Tibial artery (tissue), 4 donors: ENCODE results near the gene PTPRR.

Source experiments
- DNase-seq, 2 donors: peaks; one replicate each; pipeline ENCODE4 v3.0.0-alpha.2; 2019
- H3K27ac ChIP-seq, 2 donors: fragments of 200-600 bp; sonication (generic) in 1 of 2; 1 replicate in 1 of 2; 2 replicates in 1 of 2; pipeline ENCODE4 v1.5.1; 2018 to 2019; ENCODE audit warnings: mild to moderate bottlenecking in 1 of 2
- H3K27me3 ChIP-seq, 2 donors: fragments of 200-600 bp; sonication (generic) in 1 of 2; one replicate each; pipeline versions ENCODE4 v1.5.1 to v1.6.0; 2016 to 2019
- H3K36me3 ChIP-seq, 3 donors: fragments of 200-600 bp; sonication (generic) in 2 of 3; one replicate each; pipeline ENCODE4 v1.5.1; 2016 to 2019; ENCODE audit warnings: mild to moderate bottlenecking in 2 of 3
- H3K4me1 ChIP-seq, 4 donors: fragments of 200-600 bp; sonication (generic) in 2 of 4; 1 replicate in 3 of 4; 2 replicates in 1 of 4; pipeline ENCODE4 v1.5.1; 2016 to 2019
- H3K4me3 ChIP-seq, 2 donors: fragments of 200-600 bp; sonication (generic) in 1 of 2; 1 replicate in 1 of 2; 2 replicates in 1 of 2; pipeline ENCODE4 v1.5.1; 2018 to 2019; ENCODE audit warnings: mild to moderate bottlenecking in 2 of 2
- H3K9me3 ChIP-seq, 3 donors: fragments of 200-600 bp; sonication (generic) in 1 of 3; one replicate each; pipeline ENCODE4 v1.5.1; 2016 to 2019
- intact Hi-C: fragments of 100-400 bp; cut with DNase I; formaldehyde crosslinking; loops from one replicate; pipeline ENCODE4 v1.15.0; 2023; ENCODE audit warnings: low total_unique reads
- TF ChIP-seq, protein P1 (sequence below), 2 experiments: fragments of 200-600 bp in 1 of 2; fragments of 450-650 bp in 1 of 2; IDR thresholded peaks; one replicate each; pipeline ENCODE4 v1.5.1; 2017 to 2019; ENCODE audit warnings: antibody characterized with exemption in 2 of 2, mild to moderate bottlenecking in 1 of 2, moderate library complexity in 1 of 2

Gene PTPRR

DNA sequence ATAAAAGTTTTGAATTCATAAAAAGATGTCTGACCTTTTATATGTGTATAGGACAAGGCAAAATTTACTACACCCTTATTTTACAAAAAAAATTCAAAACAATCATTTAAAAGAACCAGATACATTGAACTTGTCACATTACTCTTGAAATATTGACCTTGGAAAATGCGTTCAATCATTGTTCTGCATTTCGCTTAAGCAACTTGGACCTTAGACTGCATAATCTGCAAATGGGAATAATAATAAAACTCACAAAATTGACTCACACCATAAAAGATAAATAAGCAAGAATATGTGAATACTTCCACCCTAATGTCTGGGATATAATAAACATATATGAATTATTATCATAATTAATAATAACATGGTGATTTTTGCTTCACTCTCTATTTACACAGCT is 213.9 kb downstream of the PTPRR start:
- no peaks in the 10 kb centered on the region for H3K27me3 ChIP-seq
- no peak overlapping the region for H3K27ac ChIP-seq
- no peaks in the 10 kb centered on the region for H3K9me3 ChIP-seq
- no peaks in the 10 kb centered on the region for H3K4me1 ChIP-seq
- no peak overlapping the region for H3K4me3 ChIP-seq
- TF ChIP-seq, protein P1, sequence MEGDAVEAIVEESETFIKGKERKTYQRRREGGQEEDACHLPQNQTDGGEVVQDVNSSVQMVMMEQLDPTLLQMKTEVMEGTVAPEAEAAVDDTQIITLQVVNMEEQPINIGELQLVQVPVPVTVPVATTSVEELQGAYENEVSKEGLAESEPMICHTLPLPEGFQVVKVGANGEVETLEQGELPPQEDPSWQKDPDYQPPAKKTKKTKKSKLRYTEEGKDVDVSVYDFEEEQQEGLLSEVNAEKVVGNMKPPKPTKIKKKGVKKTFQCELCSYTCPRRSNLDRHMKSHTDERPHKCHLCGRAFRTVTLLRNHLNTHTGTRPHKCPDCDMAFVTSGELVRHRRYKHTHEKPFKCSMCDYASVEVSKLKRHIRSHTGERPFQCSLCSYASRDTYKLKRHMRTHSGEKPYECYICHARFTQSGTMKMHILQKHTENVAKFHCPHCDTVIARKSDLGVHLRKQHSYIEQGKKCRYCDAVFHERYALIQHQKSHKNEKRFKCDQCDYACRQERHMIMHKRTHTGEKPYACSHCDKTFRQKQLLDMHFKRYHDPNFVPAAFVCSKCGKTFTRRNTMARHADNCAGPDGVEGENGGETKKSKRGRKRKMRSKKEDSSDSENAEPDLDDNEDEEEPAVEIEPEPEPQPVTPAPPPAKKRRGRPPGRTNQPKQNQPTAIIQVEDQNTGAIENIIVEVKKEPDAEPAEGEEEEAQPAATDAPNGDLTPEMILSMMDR (IDR thresholded peaks at IDR 0.05) = no peak
- intact Hi-C loops = no loop called here
- no peak for DNase-seq
- no peaks in the 10 kb centered on the region for H3K36me3 ChIP-seq

- TF ChIP-seq, protein P1 (IDR thresholded peaks at IDR 0.05) = no peak
- no peak overlapping the region for H3K4me3 ChIP-seq
- intact Hi-C loops = no loop called here
- no peak for DNase-seq
- no peaks in the 10 kb centered on the region for H3K27me3 ChIP-seq
- no peaks in the 10 kb centered on the region for H3K36me3 ChIP-seq
- H3K9me3 ChIP-seq = no peaks in the 10 kb centered on the region
- H3K27ac ChIP-seq = no peak overlapping the region
- H3K4me1 ChIP-seq = no peaks in the 10 kb centered on the region
Observed at GRCh38 chr12:70698345-70698744, 222.2 kb downstream of the PTPRR start.

- intact Hi-C loops = no loop called here
- Histone ChIP-seq H3K27ac (no peak overlapping the region), H3K36me3 (no peaks in the 10 kb centered on the region), H3K4me1 (no peaks in the 10 kb centered on the region), H3K4me3 (no peak overlapping the region), H3K27me3 (no peaks in the 10 kb centered on the region), H3K9me3 (no peaks in the 10 kb centered on the region)
- TF ChIP-seq, protein P1 (IDR thresholded peaks at IDR 0.05) = no peak
- DNase-seq = no peak
Observed at GRCh38 chr12:70695361-70696023, 225.0 kb downstream of the PTPRR start.

GRCh38 chr12:70692681-70693288 is 227.8 kb downstream of the PTPRR start:
- no peak for DNase-seq
- H3K4me3 ChIP-seq = no peak overlapping the region
- no peaks in the 10 kb centered on the region for H3K4me1 ChIP-seq
- H3K27ac ChIP-seq = no peak overlapping the region
- H3K9me3 ChIP-seq = no peaks in the 10 kb centered on the region
- H3K27me3 ChIP-seq = no peaks in the 10 kb centered on the region
- H3K36me3 ChIP-seq = no peaks in the 10 kb centered on the region
- intact Hi-C loops = no loop called here
- TF ChIP-seq, protein P1 (IDR thresholded peaks at IDR 0.05) = peak; percentile 29 to 35

DNA sequence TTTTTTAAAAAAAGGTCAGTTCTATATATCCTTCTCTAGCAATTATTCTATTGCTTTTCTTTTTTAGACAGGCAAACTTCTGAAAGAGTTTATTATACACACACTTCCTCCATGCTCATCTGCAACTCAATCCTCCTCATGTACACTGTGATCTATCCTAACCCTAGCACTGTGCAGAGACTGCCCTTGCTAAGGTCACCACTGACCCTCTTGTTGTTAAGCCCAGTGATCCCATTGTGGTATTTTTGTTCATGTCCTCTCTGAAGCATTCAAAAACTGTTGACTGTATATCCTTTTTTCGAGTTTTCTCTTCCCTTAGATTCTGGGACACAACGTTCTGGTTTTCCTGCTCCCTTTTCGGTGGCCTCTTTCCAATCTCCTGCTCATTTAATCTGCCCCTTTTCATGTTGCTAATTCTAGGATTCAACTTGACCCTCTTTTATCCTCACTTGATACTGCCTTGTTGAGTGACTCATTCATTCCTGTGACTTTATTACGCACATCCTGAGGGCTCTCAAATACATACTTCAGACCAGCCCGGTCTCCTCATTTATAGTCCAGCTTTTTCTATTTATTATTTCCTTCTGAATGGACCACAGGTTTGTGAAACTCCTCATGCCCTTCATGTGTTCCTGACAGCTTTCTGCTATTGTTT is 229.4 kb downstream of the PTPRR start:
- H3K36me3 ChIP-seq = no peaks in the 10 kb centered on the region
- no peak overlapping the region for H3K4me3 ChIP-seq
- intact Hi-C loops = no loop called here
- no peaks in the 10 kb centered on the region for H3K9me3 ChIP-seq
- no peaks in the 10 kb centered on the region for H3K4me1 ChIP-seq
- no peak for DNase-seq
- TF ChIP-seq, protein P1 (IDR thresholded peaks at IDR 0.05) = no peak
- H3K27me3 ChIP-seq = no peaks in the 10 kb centered on the region
- H3K27ac ChIP-seq = no peak overlapping the region
